SK-N-SH (cell line): ENCODE data around the gene ADD3. TPM values are rescaled to one million over a fixed set of nuclear protein-coding genes. Genes with fewer than 3 reads are reported as not detected.

Source experiments
- CTCF ChIA-PET: fragments of 300-600, 350-600 bp; formaldehyde crosslinking; extraction: SDS; loops from one replicate; lab custom pipeline; 2021; lab: Yijun Ruan, JAX
- POLR2A ChIA-PET: fragments of 350-600 bp; sonication (Branson Sonifier 250); formaldehyde crosslinking; extraction: SDS; loops from one replicate; lab custom pipeline; 2020; ENCODE audit warnings: antibody characterized with exemption, inconsistent platforms; lab: Yijun Ruan, JAX
- DNase-seq: peaks from one replicate; pipeline ENCODE4 v3.0.0; 2012
- H2AFZ ChIP-seq: fragments of 200-600 bp; sonication (generic); 2 replicates; pipeline ENCODE4 v1.8.1; 2016; ENCODE audit warnings: antibody characterized with exemption, mild to moderate bottlenecking, low read depth
- H3F3A ChIP-seq: fragments of 200-600 bp; sonication (generic); replicated peaks from 2 replicates; pipeline ENCODE3; 2016; ENCODE audit warnings: antibody characterized with exemption, mild to moderate bottlenecking; ENCODE audit not compliant: insufficient read depth
- H3K27ac ChIP-seq, 2 experiments: fragments of 200-500 bp in 1 of 2; fragments of 200-600 bp in 1 of 2; sonication (Bioruptor generic) in 1 of 2; sonication (generic), shearing (Covaris generic) in 1 of 2; 2 replicates each; pipeline versions ENCODE4 v1.5.1 to v1.6.1; 2014 to 2016; ENCODE audit warnings: low read depth in 2 of 2, inconsistent platforms in 1 of 2, low read length in 1 of 2, mild to moderate bottlenecking in 1 of 2, mixed read lengths in 1 of 2
- H3K27me3 ChIP-seq: fragments of 200-600 bp; sonication (generic), shearing (Covaris generic); 2 replicates; pipeline ENCODE4 v1.6.1; 2016; ENCODE audit warnings: mixed run types; ENCODE audit not compliant: insufficient read depth
- H3K36me3 ChIP-seq, 2 experiments: fragments of 200-500 bp in 1 of 2; fragments of 200-600 bp in 1 of 2; sonication (Bioruptor generic) in 1 of 2; sonication (generic) in 1 of 2; replicated peaks in 1 of 2; 2 replicates each; pipeline versions ENCODE3 to v1.5.1; 2014 to 2016; ENCODE audit warnings: low read length in 1 of 2, mild to moderate bottlenecking in 1 of 2; ENCODE audit not compliant: insufficient read depth in 2 of 2, control insufficient read depth in 1 of 2
- H3K4me1 ChIP-seq, 2 experiments: fragments of 200-500 bp in 1 of 2; fragments of 200-600 bp in 1 of 2; sonication (Bioruptor generic) in 1 of 2; sonication (generic), shearing (Covaris generic) in 1 of 2; 2 replicates each; pipeline versions ENCODE4 v1.5.1 to v1.6.1; 2014 to 2016; ENCODE audit warnings: low read depth in 1 of 2, low read length in 1 of 2, mixed run types in 1 of 2; ENCODE audit not compliant: insufficient read depth in 2 of 2, control insufficient read depth in 1 of 2
- H3K4me2 ChIP-seq: fragments of 200-600 bp; sonication (generic), shearing (Covaris generic); 2 replicates; pipeline ENCODE4 v1.6.1; 2017; ENCODE audit warnings: mixed run types
- H3K4me3 ChIP-seq, 2 experiments: fragments of 200-500 bp in 1 of 2; fragments of 200-600 bp in 1 of 2; sonication (Bioruptor generic) in 1 of 2; sonication (generic), shearing (Covaris generic) in 1 of 2; 2 replicates each; pipeline versions ENCODE4 v1.5.1 to v1.8.1; 2014 to 2016; ENCODE audit warnings: low read depth in 2 of 2, inconsistent platforms in 1 of 2, low read length in 1 of 2, mild to moderate bottlenecking in 1 of 2, mixed read lengths in 1 of 2, moderate library complexity in 1 of 2
- H3K79me2 ChIP-seq: fragments of 200-600 bp; sonication (generic); 2 replicates; pipeline ENCODE4 v1.8.1; 2017; ENCODE audit warnings: mild to moderate bottlenecking; ENCODE audit not compliant: insufficient read depth
- H3K9ac ChIP-seq: fragments of 200-600 bp; sonication (generic); 2 replicates; pipeline ENCODE4 v1.6.1; 2017; ENCODE audit warnings: mixed run types
- H3K9me2 ChIP-seq: fragments of 200-600 bp; sonication (generic); 2 replicates; pipeline ENCODE4 v1.6.1; 2017; ENCODE audit warnings: mixed run types
- H3K9me3 ChIP-seq: fragments of 200-600 bp; sonication (generic); 2 replicates; pipeline ENCODE4 v1.6.1; 2017; ENCODE audit warnings: mixed run types, mild to moderate bottlenecking, moderate library complexity
- H4K20me1 ChIP-seq: fragments of 200-600 bp; sonication (generic); 2 replicates; pipeline ENCODE4 v1.6.1; 2017; ENCODE audit warnings: mild to moderate bottlenecking, mixed run types; ENCODE audit not compliant: insufficient read depth
- CHD2 ChIP-seq: fragments of 150-350 bp; IDR thresholded peaks from 2 replicates; pipeline ENCODE4 v1.6.1; 2018; ENCODE audit warnings: low read length; ENCODE audit not compliant: partially characterized antibody
- CTCF ChIP-seq: fragments of 200-600 bp; sonication (generic); IDR thresholded peaks from 2 replicates; pipeline ENCODE4 v1.6.1; 2017; ENCODE audit warnings: antibody characterized with exemption, mild to moderate bottlenecking, moderate library complexity
- EP300 ChIP-seq, 2 experiments: IDR thresholded peaks; 2 replicates each; pipeline versions ENCODE4 v1.4.0 to v1.6.1; 2012; ENCODE audit warnings: borderline replicate concordance in 1 of 2, low read depth in 1 of 2, low read length in 1 of 2
- FOSL2 ChIP-seq: IDR thresholded peaks from 2 replicates; pipeline ENCODE4 v1.4.0; 2012; ENCODE audit warnings: low read depth, mild to moderate bottlenecking, moderate library complexity, borderline replicate concordance
- FOXJ3 ChIP-seq: sonication (generic); formaldehyde crosslinking; IDR thresholded peaks from 2 replicates; pipeline ENCODE4 v1.5.1; 2020; ENCODE audit warnings: mild to moderate bottlenecking, missing genetic modification reagents
- FOXM1 ChIP-seq: IDR thresholded peaks from 2 replicates; pipeline ENCODE4 v1.4.0; 2012; ENCODE audit warnings: low read depth, mild to moderate bottlenecking
- GABPA ChIP-seq: IDR thresholded peaks from 2 replicates; pipeline ENCODE4 v1.4.0; 2012; ENCODE audit warnings: low read depth, mild to moderate bottlenecking
- MEF2A ChIP-seq: IDR thresholded peaks from 2 replicates; pipeline ENCODE4 v1.4.0; 2012; ENCODE audit warnings: low read depth, borderline replicate concordance
- MXI1 ChIP-seq: IDR thresholded peaks from 2 replicates; pipeline ENCODE4 v1.6.1; 2012; ENCODE audit warnings: mild to moderate bottlenecking, low read depth, low read length, improper control_type of control experiment
- NFIC ChIP-seq: IDR thresholded peaks from 2 replicates; pipeline ENCODE4 v1.4.0; 2012; ENCODE audit warnings: borderline replicate concordance
- NRF1 ChIP-seq: IDR thresholded peaks from 2 replicates; pipeline ENCODE4 v1.6.1; 2012; ENCODE audit warnings: low read depth, mild to moderate bottlenecking, low read length
- RCOR1 ChIP-seq: fragments of 150-350 bp; IDR thresholded peaks from 2 replicates; pipeline ENCODE4 v1.6.1; 2017; ENCODE audit warnings: antibody characterized with exemption, low read length
- RFX5 ChIP-seq: IDR thresholded peaks from 2 replicates; pipeline ENCODE4 v1.6.1; 2012; ENCODE audit warnings: mild to moderate bottlenecking, improper control_type of control experiment, low read length
- RXRA ChIP-seq: IDR thresholded peaks from 2 replicates; pipeline ENCODE4 v1.4.0; 2012; ENCODE audit warnings: low read depth, mild to moderate bottlenecking, borderline replicate concordance
- SIN3A ChIP-seq: IDR thresholded peaks from 2 replicates; pipeline ENCODE4 v1.6.1; 2012; ENCODE audit warnings: low read depth, mild to moderate bottlenecking, low read length, moderate library complexity, borderline replicate concordance
- SMC3 ChIP-seq: IDR thresholded peaks from 2 replicates; pipeline ENCODE4 v1.6.1; 2012; ENCODE audit warnings: low read depth, low read length, improper control_type of control experiment
- TCF12 ChIP-seq: IDR thresholded peaks from 2 replicates; pipeline ENCODE4 v1.4.0; 2012
- TEAD4 ChIP-seq: IDR thresholded peaks from 2 replicates; pipeline ENCODE4 v1.4.0; 2012; ENCODE audit warnings: mild to moderate bottlenecking, borderline replicate concordance; ENCODE audit not compliant: insufficient read depth
- WGBS: methylation state at CpG from one replicate; pipeline ENCODE4 v1.1.6; 2017; ENCODE audit warnings: low lambda C conversion rate; 5-methylcytosine and 5-hydroxymethylcytosine counted together
- polyA plus RNA-seq, 3 experiments: library from polyadenylated mRNA; depleted of rRNA; stranded (reverse); fragments of >200 nt; gene quantifications; 2 replicates each; pipeline ENCODE4 v1.2.3, GENCODE V29; 2012
- TF ChIP-seq, protein P1 (sequence below): IDR thresholded peaks from 2 replicates; pipeline ENCODE4 v1.6.1; 2012; ENCODE audit warnings: mild to moderate bottlenecking, low read depth, low read length, moderate library complexity
- TF ChIP-seq, protein P2 (sequence below): IDR thresholded peaks from 2 replicates; pipeline ENCODE4 v1.4.0; 2012; ENCODE audit warnings: low read depth
- TF ChIP-seq, protein P3 (sequence below): IDR thresholded peaks from 2 replicates; pipeline ENCODE4 v1.4.0; 2012; ENCODE audit warnings: low read depth, borderline replicate concordance

Gene ADD3
- polyA plus RNA-seq, 1 of the 3 experiments (the other 2 are of a cell fraction): 27.6 TPM

DNA sequence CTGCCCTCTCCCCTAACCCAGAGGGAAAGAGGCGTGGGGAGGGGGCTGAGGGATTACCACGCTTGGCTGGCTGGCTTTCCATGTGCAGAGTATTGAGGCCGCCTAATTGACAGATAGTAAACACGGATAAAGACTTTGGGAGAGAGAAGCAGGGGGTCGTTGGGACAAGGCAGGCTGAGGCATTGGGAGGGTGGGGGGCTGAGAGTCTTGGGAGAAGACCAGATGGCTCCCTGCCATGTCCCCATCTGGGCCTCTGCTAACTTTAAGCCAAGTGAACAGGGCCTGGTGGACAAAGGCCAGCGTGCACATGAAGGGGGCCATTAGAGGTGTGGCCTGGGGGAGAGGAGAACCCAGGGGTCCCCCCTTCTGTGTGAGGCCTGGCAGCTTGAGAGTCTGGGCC, 144.2 kb downstream of the ADD3 start:
- no peaks in the 10 kb centered on the region for H3K9me2 ChIP-seq
- H3K27me3 ChIP-seq: no peaks in the 10 kb centered on the region
- H3K79me2 ChIP-seq: no peaks in the 10 kb centered on the region
- H3K4me1 ChIP-seq: peaks cover 0 to 13% of the 10 kb centered on the region in 2 experiments; a peak in 1 of 4 replicates
- no peak for TF ChIP-seq CHD2
- TF ChIP-seq GABPA: no peak
- no peak for TF ChIP-seq MXI1
- TF ChIP-seq RCOR1: no peak
- no peak for TF ChIP-seq SIN3A
- TF ChIP-seq FOXJ3: no peak
- TF ChIP-seq, protein P1, sequence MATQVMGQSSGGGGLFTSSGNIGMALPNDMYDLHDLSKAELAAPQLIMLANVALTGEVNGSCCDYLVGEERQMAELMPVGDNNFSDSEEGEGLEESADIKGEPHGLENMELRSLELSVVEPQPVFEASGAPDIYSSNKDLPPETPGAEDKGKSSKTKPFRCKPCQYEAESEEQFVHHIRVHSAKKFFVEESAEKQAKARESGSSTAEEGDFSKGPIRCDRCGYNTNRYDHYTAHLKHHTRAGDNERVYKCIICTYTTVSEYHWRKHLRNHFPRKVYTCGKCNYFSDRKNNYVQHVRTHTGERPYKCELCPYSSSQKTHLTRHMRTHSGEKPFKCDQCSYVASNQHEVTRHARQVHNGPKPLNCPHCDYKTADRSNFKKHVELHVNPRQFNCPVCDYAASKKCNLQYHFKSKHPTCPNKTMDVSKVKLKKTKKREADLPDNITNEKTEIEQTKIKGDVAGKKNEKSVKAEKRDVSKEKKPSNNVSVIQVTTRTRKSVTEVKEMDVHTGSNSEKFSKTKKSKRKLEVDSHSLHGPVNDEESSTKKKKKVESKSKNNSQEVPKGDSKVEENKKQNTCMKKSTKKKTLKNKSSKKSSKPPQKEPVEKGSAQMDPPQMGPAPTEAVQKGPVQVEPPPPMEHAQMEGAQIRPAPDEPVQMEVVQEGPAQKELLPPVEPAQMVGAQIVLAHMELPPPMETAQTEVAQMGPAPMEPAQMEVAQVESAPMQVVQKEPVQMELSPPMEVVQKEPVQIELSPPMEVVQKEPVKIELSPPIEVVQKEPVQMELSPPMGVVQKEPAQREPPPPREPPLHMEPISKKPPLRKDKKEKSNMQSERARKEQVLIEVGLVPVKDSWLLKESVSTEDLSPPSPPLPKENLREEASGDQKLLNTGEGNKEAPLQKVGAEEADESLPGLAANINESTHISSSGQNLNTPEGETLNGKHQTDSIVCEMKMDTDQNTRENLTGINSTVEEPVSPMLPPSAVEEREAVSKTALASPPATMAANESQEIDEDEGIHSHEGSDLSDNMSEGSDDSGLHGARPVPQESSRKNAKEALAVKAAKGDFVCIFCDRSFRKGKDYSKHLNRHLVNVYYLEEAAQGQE: no peak
- no peak for TF ChIP-seq RFX5
- no peak for TF ChIP-seq EP300 (IDR thresholded peaks at IDR 0.05; ENCODE audit: borderline replicate concordance in 1 of 2, low read depth in 1 of 2, low read length in 1 of 2)
- no peak for TF ChIP-seq FOSL2
- H2AFZ ChIP-seq: no peak overlapping the region
- no peaks in the 10 kb centered on the region for H4K20me1 ChIP-seq
- 48% methylated on average over 5 of the region's 6 CpGs for WGBS
- no peaks in the 10 kb centered on the region for H3K9me3 ChIP-seq
- H3F3A ChIP-seq: no peaks in the 10 kb centered on the region
- ChIA-PET POLR2A (no interaction called here), CTCF (interaction anchor here (0.8 kb wide), 1 partner anchor 12 kb away, joined by 3 read pairs; no protein-coding TSS in a partner anchor)
- DNase-seq: no peak
- no peak overlapping the region for H3K9ac ChIP-seq
- no peaks in the 10 kb centered on the region for H3K36me3 ChIP-seq
- H3K4me3 ChIP-seq: no peak overlapping the region
- H3K4me2 ChIP-seq: no peak overlapping the region
- no peak overlapping the region for H3K27ac ChIP-seq

DNA sequence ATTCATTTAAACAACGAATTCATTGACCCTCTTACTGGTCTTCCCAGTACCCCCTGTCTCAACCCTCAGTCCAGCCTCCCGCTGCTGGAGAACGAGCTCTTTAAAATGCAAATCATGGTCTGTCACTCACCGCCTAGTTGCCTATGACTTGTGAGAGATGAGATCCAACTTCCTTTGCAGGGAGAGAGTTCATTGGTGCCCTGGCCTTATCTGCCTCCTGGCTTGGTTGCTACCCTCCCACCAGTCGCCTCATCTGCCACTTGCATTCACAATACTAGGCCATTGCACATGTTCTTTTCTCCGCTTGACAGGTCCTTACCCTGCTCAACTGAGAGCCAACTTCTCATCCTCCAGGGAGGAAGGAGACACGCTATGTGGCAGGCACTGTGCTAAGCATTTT, 145.6 kb downstream of the ADD3 start:
- Histone ChIP-seq H3K36me3 (no peaks in the 10 kb centered on the region), H3K27ac (no peak overlapping the region), H3K4me1 (peaks cover 0 to 13% of the 10 kb centered on the region in 2 experiments; a peak in 1 of 4 replicates), H3K27me3 (no peaks in the 10 kb centered on the region), H3F3A (no peaks in the 10 kb centered on the region), H2AFZ (no peak overlapping the region), H4K20me1 (no peaks in the 10 kb centered on the region), H3K9me3 (no peaks in the 10 kb centered on the region), H3K4me2 (no peak overlapping the region), H3K4me3 (no peak overlapping the region), H3K79me2 (no peaks in the 10 kb centered on the region), H3K9ac (no peak overlapping the region), H3K9me2 (no peaks in the 10 kb centered on the region)
- DNase-seq: no peak
- POLR2A ChIA-PET: no interaction called here
- TF ChIP-seq RFX5 (no peak), RXRA (no peak), NRF1 (no peak), TCF12 (no peak), FOXM1 (no peak), TEAD4 (no peak), SMC3 (no peak), NFIC (no peak), FOXJ3 (no peak), SIN3A (no peak), CTCF (no peak), MEF2A (no peak)
- TF ChIP-seq, protein P2, sequence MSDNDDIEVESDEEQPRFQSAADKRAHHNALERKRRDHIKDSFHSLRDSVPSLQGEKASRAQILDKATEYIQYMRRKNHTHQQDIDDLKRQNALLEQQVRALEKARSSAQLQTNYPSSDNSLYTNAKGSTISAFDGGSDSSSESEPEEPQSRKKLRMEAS: no peak
- TF ChIP-seq, protein P3, sequence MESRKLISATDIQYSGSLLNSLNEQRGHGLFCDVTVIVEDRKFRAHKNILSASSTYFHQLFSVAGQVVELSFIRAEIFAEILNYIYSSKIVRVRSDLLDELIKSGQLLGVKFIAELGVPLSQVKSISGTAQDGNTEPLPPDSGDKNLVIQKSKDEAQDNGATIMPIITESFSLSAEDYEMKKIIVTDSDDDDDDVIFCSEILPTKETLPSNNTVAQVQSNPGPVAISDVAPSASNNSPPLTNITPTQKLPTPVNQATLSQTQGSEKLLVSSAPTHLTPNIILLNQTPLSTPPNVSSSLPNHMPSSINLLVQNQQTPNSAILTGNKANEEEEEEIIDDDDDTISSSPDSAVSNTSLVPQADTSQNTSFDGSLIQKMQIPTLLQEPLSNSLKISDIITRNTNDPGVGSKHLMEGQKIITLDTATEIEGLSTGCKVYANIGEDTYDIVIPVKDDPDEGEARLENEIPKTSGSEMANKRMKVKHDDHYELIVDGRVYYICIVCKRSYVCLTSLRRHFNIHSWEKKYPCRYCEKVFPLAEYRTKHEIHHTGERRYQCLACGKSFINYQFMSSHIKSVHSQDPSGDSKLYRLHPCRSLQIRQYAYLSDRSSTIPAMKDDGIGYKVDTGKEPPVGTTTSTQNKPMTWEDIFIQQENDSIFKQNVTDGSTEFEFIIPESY: no peak
- 73% methylated on average over 7 of the region's 7 CpGs for WGBS
- CTCF ChIA-PET: interaction anchor here (0.7 to 1.4 kb wide), 3 partner anchors 10 to 64 kb away, joined by 3 read pairs; no protein-coding TSS in a partner anchor
